Measurements from ENCODE around the gene KYAT1.

Gene KYAT1

DNA sequence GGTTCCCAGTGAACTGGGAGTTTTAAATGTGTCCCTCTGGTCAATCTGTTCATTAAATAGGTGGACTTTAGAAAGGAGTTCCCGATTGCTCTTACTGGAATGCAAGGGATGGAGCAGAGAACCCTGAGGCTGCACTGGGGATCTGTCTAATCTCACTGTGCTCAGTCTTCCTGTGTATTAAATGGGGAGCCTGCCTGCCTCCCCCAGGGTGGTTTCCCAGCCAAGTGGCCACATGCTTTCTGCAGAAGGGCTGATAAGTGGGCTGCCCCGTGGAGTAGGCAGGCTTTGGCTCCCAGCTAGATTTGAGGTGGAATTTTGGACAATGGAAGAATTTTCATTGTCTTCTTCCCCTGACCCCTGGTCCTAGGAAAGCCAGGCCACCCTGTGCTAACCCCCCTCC is 25.0 kb upstream of the KYAT1 start:
- no peak for DNase-seq

DNA sequence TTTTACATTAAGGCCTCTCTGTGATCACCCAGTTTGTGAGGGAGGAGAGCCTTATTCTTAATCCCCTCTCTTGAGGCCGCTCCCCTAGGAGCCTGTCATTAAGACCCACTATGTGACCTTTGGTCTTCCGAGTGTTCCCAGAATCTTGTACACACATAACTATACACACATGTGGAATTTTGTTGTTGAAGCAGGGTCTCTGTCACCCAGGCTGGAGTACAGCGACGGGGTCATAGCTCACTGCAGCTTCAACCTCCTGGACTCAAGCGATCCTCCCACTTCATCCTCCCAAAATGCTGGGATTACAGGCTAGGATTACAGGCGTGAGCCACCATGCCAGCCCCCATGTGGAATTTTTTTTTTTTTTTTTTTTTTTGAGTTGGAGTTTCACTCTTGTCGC is 24.2 kb upstream of the KYAT1 start:
- no peak for DNase-seq

DNA sequence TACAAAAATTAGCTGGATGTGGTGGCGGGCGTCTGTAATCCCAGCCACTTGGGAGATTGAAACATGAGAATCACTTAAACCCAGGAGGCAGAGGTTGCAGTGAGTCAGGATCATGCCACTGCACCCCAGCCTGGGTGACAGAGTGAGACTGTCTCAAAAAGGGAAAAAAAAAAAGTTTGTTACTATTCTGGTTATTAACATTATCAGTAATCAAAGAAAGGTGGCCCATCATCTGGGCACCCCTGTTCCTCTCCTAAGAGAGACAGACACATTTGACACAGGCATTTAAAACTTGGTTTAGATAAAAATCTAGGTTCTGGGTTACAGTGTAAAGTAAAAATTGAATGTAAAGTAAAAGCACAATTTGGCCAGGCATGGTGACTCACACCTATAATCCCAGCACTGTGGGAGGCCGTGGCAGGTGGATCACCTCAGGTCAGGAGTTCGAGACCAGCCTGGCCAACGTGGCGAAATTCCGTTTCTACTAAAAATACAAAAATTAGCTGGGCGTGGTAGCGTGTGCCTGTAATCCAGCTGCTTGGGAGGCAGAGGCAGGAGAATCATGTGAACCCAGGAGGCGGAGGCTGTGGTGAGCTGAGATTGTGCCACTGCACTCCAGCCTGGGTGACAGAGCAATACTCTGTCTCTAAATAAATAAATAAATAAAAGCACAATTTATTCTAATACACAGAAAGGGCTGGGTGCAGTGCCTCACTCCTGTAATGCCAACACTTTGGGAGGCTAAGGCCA is 22.3 kb upstream of the KYAT1 start:
- DNase-seq = peak; percentile 28

DNA sequence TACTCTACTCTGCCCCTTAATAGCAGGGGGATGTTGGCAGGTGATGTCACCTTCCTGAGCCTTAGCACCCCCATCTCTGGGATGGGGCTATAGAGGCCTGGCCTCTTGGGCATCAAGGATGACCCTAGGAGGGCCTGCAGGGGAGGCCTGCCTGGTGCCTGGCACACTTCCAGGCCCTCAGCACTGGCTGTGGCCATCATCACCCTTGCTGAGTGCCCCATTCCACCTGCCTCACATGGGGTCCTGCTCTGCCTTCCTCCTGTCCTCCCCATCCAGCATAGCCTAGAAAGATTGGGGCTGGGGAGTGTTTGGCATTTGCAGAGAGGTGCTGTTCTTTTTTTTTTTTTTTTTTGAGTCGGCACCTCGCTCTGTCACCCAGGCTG is 21.3 kb upstream of the KYAT1 start:
- no peak for DNase-seq

DNA sequence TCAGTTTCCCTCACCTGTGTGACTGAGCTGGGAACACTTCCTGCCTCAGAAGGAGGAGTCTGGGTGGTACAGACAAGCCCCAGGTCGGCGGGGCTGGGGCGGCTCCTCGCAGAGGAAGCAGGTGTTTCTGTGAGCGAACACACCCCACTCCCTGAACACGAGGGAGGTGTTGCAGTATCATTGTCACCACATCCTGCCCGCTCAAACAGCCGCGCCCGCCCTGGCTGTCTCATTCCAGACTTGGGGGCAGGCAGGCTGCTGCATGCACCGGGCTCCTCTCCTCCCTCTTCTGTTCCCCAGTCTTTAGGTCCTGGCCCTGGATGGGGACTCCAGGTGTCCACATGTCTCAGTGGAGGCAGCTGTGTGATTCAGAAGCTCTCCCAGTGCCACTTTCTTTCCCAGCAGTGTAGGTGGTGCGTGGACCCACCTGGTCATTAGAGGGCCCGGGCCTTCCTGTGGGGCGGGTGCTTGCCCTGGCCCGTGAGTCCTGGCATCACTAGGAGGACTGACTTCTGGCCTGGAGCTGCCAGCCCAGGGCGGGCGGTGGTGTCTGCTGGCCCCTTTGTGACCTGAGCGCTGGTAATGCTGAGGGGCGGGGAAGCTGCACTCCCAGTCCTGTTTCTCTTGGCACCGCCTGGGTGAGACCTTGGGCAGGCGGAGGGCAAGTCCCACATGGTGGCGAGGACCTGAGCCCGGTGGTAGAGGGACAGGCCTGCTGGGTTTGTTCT is 20.8 kb upstream of the KYAT1 start:
- DNase-seq = peak; percentile 94

DNA sequence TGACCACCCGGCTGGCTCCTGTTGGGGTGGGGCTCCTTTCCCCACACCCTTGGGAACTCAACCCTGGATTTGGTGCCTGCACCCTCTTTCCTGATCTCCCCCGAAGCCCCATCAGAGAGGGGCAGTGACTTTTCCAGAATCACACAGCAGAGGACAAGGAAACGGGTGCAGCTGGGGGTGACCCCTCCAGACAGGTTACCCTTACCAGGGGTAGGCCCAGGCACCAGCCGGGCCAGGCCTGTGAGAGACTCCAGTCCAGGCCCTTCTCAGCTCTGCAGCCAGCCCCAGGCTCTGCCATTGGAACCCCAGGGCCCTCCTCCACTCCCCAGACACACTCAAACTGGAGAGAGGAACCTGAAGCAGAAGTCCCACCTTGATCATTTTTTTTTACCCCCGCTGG is 20.1 kb upstream of the KYAT1 start:
- no peak for DNase-seq

DNA sequence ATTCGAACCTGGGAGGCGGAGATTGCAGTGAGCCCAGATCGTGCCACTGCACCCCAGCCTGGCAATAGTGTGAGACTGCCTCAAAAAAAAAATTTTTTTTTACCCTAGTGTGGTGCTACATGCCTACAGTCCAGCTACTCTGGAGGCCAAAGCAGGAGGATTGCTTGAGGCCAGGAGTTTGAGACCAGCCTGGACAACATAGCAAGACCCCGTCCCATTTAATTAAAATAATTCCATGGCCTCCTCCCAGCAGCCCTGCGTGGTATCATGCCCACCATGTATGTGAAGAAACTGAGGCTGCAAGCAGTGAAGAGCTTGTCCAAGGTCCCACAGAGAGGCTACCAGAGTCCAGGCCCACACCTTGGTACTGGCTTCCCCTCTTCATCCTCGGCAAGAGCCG is 19.6 kb upstream of the KYAT1 start:
- DNase-seq = no peak

DNA sequence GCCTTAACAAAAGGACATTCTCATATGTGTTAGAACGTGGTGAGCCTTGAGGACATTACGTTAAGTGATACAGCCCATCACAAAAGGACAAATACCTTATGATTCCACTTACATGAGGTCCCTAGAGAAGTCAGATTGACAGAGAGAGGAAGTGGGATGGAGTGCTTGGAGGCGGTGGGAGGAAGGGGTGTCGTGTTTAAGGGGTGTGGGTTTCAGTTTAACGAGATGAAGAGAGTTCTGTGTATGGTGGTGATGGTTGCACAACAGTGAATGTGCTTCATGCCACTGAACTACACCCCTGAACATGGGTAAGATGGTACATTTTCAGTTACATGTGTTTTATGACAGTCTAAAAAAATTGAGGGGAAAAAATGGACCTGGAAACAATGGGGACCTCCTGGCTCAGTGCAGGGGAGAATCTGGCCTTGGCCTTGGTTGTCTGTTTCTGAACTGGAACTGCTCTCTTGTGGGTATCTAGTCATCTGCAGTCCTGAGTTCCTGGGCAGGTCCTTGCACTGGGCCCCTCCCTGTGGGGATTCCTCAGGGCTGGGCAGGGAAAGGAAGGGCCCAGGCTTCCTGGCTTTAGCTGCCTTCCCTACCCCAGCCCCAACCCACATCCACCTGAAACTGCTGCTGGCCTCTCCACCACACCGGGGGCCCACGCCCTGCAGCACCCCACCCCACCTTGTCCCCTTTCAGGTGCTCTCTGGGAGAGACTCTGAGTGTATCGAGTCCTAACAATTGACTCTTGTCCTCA is 18.0 kb upstream of the KYAT1 start:
- DNase-seq = peak; percentile 23

DNA sequence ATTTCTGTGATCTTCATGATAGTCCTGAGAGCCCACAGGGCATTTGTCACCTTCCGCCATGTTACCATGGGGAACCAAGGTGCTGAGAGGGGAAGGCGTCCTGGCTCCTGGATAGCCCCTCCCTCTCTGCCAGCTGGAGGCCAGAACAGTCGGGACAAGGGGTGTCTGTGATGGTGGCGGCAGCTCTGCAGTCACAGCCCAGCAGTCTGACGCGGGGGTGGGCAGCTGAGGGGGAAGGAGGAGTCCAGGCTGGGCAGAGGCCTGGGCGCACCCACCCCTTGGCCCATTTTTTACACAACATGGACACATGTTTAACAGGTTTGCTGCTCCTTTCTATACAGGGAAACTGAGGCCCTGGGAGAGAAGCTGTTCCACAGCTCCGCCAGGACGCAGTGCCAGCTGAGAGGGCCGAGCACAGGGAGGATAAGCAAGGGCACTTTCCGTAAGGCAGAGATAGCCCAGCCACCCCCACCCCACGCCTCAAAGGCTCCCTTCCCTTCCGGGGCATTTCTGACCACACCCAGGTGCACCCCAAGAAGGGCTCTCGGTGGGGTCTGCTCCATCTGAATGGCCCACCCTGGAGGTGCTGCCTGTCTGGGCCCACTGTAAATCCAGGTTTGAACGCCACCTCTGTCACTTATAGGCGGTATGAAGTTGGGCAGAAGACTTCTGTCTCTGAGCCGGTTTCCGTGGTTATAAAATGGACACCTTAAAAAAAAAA is 17.3 kb upstream of the KYAT1 start:
- no peak for DNase-seq

DNA sequence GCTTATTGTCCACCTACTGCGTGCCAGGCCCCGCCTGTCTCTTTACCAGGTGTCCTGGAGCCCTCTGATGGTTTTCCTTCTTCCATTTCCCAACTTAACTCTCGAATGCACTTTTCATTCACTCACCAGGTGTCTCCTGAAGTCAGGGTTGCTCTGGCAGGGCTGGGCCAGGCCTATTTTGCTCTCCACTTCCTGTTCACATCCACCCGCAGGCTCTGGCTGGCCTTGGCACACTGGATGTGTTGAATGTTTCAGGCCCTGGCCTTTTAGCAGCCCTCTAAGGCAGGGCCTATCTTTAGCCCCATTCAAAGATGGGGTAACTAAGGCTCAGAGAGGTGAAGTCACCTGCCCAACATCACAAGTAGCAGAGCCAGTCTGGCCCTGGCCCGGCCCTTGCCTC is 16.6 kb upstream of the KYAT1 start:
- peak; percentile 39 for DNase-seq

DNA sequence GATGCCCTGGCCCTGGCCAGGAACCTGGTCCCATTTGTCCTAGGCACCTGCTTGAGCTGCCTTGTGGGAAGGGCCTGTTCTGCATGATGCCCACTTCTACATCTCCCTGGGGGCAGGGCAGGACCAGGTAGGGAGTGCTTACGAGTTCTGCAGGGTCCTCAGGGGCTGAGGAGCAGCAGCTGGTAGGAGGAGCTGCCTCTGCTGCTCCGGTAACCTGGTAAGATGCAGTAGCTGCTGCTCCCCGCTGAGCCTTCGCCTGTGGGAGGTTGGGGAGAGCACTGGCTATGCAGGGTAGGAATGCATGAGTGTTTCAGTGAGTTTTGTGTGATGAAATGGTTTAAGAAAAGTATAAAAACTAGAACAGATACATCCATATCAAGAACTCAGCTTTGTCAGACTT is 13.8 kb upstream of the KYAT1 start:
- DNase-seq = no peak

DNA sequence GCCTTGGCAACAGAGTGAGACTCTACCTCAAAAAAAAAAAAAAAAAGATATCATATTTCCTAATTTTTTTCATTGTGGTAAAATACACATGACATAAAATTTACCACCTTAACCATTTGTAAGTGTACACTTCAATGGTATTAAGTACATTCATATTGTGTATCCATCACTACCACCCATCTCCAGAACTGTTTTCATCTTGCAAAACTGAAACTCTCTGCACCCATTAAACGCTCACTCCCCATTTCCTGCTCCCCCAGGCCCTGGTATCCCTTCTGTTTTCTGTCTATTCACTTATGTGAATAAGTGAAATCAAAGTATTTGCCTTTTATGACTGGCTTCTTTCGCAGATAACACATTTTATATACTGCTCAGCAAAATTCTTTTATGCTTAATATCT is 13.0 kb upstream of the KYAT1 start:
- peak; percentile 37 for DNase-seq

DNA sequence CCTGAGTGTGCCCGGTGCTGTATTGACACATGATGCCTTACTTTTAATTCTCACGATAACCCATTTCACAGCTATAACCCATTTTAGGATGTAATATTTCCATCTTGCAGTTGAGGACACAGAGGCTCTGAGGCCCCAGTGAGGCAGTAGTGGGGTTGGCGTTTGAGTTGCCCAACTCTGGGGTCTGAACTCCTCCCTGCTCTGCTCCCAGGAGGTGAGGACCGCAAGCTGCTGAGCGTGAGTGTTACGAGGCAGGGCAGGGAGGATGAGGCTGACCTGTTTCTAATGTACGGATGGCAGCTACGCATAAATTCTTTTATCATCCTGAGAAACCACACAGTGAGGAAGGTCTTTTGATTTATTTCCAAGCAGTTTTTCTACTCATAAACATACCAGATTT is 11.6 kb upstream of the KYAT1 start:
- no peak for DNase-seq

DNA sequence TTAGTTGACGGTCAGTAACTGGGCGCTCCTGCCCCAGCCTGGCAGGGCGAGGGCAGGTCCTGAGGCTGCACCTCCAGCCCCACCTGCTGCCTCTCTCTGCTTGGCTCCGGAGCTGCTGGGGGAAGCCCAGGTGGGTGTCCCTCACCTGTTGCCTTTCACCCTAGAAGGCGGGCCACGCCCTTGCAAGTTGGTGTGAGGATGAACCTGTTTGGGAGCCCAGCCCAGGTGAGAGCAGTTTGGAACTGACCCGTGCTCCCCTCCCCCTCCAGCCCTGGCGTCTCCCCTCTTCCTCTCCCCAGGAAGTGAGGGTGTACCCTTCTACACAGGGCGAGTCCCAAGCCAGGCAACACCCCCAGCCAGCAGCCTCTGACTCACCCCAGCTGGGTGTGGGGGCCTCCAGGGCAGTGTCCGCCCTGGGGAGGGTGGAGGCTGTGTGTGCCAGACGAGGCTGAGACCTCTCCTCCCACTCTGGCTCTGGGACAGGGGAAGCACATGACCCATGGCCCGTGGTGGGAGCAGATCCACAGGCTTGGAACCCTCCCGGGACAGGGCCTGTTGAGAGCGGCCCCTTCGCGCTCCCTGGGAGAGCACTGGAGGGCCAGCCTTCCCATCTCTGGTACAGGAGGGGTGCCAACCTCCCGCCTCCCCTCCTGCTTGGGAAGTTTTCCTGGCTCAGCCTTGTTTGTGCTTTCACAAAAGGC is 10.6 kb upstream of the KYAT1 start:
- peak; percentile 54 for DNase-seq

DNA sequence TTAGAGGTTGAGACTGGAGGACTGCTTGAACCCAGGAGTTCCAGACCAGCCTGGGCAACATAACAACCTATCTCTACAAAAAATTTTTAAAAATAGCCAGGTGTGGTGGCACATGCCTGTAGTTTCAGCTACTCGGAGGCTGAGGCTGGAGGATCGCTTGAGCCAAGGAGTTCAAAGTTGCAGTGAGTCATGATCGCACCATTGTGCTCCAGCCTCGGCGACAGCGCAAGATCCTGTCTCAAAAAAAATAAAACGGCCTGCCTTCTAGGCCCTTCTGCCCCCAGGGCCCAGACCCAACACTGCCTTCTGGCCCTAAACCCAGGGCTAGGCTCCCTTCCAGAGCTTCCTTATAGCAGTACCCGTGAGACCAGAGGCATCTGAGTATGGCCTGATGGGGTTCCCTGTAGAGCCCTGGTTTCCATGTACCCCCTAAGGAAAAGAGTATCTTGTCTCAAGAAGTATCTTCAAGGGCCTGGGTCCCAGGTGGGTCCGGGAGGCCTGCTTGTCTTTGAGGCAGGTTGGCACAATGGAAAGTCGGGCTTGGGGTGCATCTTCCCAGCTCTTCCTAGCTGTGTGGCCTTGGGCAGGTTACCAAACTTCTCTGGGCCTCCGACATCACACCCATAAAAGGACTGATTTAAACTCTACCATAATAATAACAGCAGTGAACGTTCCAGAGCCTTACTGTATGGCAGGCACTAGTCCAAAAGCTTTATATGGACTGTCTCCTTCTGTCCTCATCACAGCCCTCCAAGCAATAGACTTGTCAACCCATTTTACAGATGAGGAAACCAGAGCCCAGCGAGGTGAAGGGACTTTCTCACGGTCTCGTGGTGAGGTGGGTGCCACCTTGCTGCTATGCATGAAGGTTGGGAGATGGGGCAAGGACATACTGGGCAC is 9.8 kb upstream of the KYAT1 start:
- DNase-seq = no peak

DNA sequence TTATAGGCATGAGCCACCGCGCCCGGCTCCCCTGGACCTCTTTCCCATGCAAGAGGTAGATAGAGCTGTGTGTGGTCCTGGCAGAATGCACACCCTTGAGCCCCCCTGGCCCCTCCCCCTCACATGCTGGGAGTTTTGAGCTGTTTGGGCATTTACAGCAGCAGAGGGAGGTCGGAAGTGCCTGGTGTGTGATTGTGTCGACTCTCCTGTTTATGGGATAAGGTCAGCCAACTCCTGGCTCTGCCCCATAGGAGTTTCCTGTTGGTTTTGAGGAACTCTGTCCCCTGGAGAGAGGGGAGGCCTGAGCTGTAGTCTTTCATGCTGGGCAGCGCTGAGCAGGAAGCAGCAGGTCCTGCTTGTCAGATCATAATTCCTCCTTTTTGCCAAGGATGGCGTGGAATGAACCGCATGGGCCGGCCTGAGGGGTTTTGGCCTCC is 6.2 kb upstream of the KYAT1 start:
- DNase-seq = no peak

DNA sequence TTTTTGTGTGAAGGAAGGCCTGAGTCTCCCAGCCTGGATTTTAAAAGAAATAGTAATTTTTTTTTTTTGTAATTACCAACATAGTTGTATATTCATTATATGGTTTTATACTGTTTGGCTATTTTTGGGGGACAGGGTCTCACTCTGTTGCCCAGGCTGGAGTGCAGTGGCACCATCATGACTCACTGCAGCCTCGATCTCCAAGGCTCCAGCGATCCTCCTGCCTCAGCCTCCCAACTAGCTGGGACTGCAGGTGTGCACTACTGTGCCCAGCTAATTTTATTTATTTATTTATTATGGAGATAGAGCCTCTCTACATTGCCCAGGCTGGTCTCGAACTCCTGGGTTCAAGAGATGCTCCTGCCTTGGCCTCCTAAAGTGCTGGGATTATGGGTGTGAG is 5.3 kb upstream of the KYAT1 start:
- no peak for DNase-seq

DNA sequence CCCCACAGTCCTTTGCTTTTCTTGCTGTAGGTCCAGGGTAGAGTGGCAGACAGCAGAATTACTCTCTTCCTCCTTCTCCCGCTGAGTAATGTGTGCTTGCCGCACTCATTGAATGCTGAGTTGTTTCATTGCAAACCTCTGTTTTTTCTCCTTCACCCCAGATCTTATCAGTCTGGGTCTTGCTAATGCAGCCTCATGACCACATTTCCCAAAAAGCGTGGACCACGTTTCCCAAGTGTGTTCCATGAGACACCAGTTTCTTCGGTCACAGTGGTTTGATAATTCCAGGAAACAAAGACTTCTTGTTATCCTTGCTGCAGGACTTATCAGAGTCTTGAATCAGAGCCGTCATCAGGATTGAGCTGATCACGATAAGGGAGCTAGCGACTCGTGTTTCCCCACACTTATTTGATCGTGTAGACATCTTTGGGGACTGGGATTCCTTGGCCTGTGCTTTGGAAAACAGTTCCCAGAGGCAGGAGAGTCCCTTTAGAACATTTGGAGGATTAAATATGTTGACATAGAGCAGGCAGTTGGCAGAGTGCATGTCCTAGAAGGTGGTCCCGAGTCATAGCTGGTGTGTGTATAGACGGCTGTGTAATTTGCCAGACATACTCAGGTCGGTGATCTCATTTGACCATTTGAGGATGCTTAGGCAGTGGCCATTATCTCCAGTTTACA is 4.6 kb upstream of the KYAT1 start:
- no peak for DNase-seq

DNA sequence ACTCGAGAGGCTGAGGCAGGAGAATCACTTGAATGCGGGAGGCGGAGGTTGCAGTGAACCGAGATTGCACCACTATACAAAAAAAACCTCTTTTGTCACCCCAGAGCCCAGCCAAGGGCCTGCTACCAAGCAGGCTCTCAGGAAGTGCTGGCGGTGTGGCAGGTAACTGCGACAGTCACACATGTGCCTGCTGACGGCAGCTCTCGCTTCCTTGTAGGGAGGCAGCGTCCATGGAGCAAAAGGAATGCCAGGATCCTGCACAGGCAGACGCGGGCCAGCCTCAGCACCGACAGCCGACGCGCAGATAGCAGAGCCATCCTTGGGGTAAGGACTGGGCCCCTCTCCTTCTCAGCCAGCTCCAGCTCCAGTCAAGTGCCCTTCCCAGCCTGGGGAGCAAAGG is 4.0 kb upstream of the KYAT1 start:
- DNase-seq = no peak

DNA sequence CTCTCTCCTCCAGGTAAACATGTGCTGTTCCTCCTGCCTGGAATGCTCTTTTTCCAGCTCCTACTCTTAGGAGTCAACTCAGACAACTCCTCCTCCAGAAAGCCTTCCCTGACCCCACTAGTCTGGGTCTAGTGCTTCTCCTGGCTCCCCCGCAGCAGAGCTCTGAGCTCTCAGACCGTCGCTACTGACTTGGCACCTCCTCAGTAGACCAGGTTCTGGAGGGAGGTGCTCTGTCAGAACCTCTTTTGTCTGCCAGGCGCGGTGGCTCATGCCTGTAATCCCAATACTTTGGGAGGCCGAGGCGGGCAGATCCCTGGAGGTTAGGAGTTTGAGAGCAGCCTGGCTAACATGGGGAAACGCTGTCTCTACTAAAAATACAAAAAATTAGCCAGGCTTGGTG is 3.6 kb upstream of the KYAT1 start:
- DNase-seq = no peak

DNA sequence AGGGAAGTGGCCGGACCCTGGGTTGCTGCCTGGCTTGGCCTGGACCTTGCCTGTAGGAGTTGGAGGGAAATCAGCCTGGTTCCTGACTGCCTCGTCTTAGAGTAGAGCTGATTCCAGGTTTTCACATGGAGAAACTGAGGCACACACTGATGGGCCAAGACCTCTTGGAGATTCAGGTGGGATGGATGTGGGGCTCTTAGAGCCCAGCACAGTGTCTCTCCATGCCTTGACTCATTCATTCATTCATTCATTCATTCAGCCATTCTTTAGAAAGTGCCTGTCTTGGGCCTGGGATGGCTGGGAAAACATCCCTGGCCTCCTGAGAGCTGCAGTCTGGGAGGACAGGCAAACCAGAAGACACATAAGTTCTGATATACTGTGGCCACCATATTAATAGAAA is 2.4 kb upstream of the KYAT1 start:
- no peak for DNase-seq

Data from CD4-positive, alpha-beta T cell treated with Interleukin-6 for 4 hours (primary cell).